GM23248 (cell line): ENCODE results near the gene ST3GAL6. TPM values are rescaled to one million over a fixed set of nuclear protein-coding genes. Genes with fewer than 3 reads are reported as not detected.

Experiments used
- DNase-seq: peaks from one replicate; pipeline ENCODE4 v3.0.0-alpha.2; 2015
- H2AFZ ChIP-seq: fragments of 200-600 bp; sonication (generic); 2 replicates; pipeline ENCODE4 v1.6.1; 2016; ENCODE audit warnings: antibody characterized with exemption
- H3F3A ChIP-seq: fragments of 200-600 bp; sonication (generic); 2 replicates; pipeline ENCODE4 v1.6.1; 2016; ENCODE audit warnings: mild to moderate bottlenecking, antibody characterized with exemption, mixed run types; ENCODE audit not compliant: insufficient read depth
- H3K27ac ChIP-seq: fragments of 200-600 bp; sonication (generic); 2 replicates; pipeline ENCODE4 v1.5.1; 2016; ENCODE audit warnings: mild to moderate bottlenecking
- H3K27me3 ChIP-seq: fragments of 200-600 bp; sonication (generic); replicated peaks from 2 replicates; pipeline ENCODE4 v1.6.1; 2016; ENCODE audit warnings: mild to moderate bottlenecking; ENCODE audit not compliant: insufficient read depth
- H3K36me3 ChIP-seq: fragments of 200-600 bp; sonication (generic); 2 replicates; pipeline ENCODE4 v1.6.1; 2016; ENCODE audit warnings: low read depth, mild to moderate bottlenecking
- H3K4me1 ChIP-seq: fragments of 200-600 bp; sonication (generic); 2 replicates; pipeline ENCODE4 v1.6.1; 2016; ENCODE audit warnings: mild to moderate bottlenecking; ENCODE audit not compliant: insufficient read depth
- H3K4me2 ChIP-seq: fragments of 200-600 bp; sonication (generic); one replicate; pipeline ENCODE4 v1.6.1; 2016; ENCODE audit warnings: mild to moderate bottlenecking; ENCODE audit not compliant: unreplicated experiment
- H3K4me3 ChIP-seq: fragments of 200-600 bp; sonication (generic); 2 replicates; pipeline ENCODE4 v1.5.1; 2016; ENCODE audit warnings: mild to moderate bottlenecking
- H3K79me2 ChIP-seq: fragments of 200-600 bp; sonication (generic); 2 replicates; pipeline ENCODE4 v1.6.1; 2016; ENCODE audit warnings: mild to moderate bottlenecking; ENCODE audit not compliant: insufficient read depth
- H3K9ac ChIP-seq: fragments of 200-600 bp; sonication (generic); 2 replicates; pipeline ENCODE4 v1.6.1; 2016; ENCODE audit warnings: mild to moderate bottlenecking
- H3K9me2 ChIP-seq: fragments of 200-600 bp; sonication (generic); 2 replicates; pipeline ENCODE4 v1.6.1; 2016; ENCODE audit warnings: mixed run types, mild to moderate bottlenecking, moderate library complexity; ENCODE audit not compliant: insufficient read depth
- H3K9me3 ChIP-seq: fragments of 200-600 bp; sonication (generic); one replicate; pipeline ENCODE4 v1.6.1; 2017; ENCODE audit warnings: low read depth
- H4K20me1 ChIP-seq: fragments of 200-600 bp; sonication (generic); 2 replicates; pipeline ENCODE4 v1.6.0; 2016; ENCODE audit not compliant: insufficient read depth
- EZH2 ChIP-seq: fragments of 200-600 bp; sonication (generic); IDR thresholded peaks from 2 replicates; pipeline ENCODE4 v1.6.1; 2018; ENCODE audit warnings: antibody characterized with exemption, mild to moderate bottlenecking; ENCODE audit not compliant: insufficient read depth, poor library complexity, severe bottlenecking
- EZH2phosphoT487 ChIP-seq: fragments of 200-600 bp; sonication (generic); IDR thresholded peaks from 2 replicates; pipeline ENCODE4 v1.6.1; 2018; ENCODE audit warnings: antibody characterized with exemption, moderate library complexity, mild to moderate bottlenecking, low read depth; ENCODE audit not compliant: insufficient read depth
- WGBS, 2 experiments: methylation state at CpG; one replicate each; pipeline ENCODE4 v1.1.6; 2015 to 2017; ENCODE audit warnings: low lambda C conversion rate in 2 of 2, low coverage in 1 of 2; ENCODE audit errors: missing lambda C conversion rate in 2 of 2; 5-methylcytosine and 5-hydroxymethylcytosine counted together
- in situ Hi-C: fragments of 300-500 bp; cut with MboI; formaldehyde crosslinking; loops from 2 replicates; pipeline ENCODE4 v1.15.0; 2020
- polyA plus RNA-seq: library from polyadenylated mRNA; unstranded; fragments of >200 nt; fragmentation: Nextera tagmentation; extraction: Ambion mirVana; gene quantifications from 2 replicates; pipeline ENCODE4 v1.2.1, GENCODE V29; 2016
- total RNA-seq: library from RNA; depleted of rRNA; stranded (reverse); fragments of >200 nt; shearing (Covaris generic); gene quantifications from 2 replicates; pipeline ENCODE4 v1.2.3, GENCODE V29; 2014

ST3GAL6 gene
- total and polyA plus RNA-seq, 2 experiments from 2014 or later = 1.9 TPM; not detected in 1

DNA sequence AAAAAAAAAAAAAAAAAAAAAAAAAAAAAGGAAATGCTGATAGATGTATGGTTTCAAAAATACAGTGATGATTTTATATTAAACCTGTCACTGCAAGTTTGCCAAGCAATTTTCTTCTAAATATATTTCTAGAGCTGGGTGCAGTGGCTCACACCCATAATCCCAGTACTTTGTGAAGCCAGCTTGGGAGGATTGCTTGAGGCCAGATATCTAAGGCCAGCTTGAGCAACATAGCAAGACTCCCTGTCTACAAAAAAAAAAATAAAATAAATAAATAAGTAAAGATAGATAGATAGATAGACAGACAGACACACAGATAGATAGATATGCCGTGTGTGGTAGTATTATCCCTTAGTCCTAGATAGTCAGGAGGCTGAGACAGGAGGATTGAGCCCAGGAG, 41.4 kb upstream of the ST3GAL6 start:
- 18 to 30% methylated on average over 1 of the region's 1 CpG for WGBS, 2 experiments
- in situ Hi-C loops = no loop called here
- Histone ChIP-seq H3K9ac (no peak overlapping the region), H3K27me3 (peaks cover 52% of the 10 kb centered on the region), H3K4me1 (no peaks in the 10 kb centered on the region), H4K20me1 (no peaks in the 10 kb centered on the region), H3K4me3 (no peak overlapping the region), H3K27ac (no peak overlapping the region), H3F3A (no peaks in the 10 kb centered on the region), H3K36me3 (no peaks in the 10 kb centered on the region), H3K9me2 (no peaks in the 10 kb centered on the region), H2AFZ (no peak overlapping the region), H3K79me2 (no peaks in the 10 kb centered on the region), H3K9me3 (no peaks in the 10 kb centered on the region), H3K4me2 (no peak overlapping the region)
- no peak for DNase-seq
- TF ChIP-seq EZH2phosphoT487 (no peak), EZH2 (no peak)

DNA sequence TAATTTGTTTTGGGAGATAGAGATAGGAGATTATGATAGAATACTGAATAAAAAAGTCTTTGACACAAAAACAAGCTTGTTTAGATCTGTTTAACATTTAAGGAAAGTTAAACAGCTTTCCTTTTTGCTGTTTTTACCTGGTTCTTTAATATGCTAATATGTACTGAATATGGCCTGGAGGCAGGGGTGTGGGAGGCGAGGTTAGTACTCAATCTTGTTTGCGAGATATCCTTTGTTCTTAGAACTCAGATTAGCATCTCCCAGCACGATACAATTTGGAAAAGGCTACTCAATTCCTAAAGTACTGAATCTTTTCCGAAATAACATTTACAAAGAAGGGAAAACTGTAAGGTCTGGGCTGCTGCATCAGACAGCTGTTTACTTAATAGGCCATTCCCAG, 40.8 kb upstream of the ST3GAL6 start:
- in situ Hi-C loops = no loop called here
- no peaks in the 10 kb centered on the region for H3F3A ChIP-seq

DNA sequence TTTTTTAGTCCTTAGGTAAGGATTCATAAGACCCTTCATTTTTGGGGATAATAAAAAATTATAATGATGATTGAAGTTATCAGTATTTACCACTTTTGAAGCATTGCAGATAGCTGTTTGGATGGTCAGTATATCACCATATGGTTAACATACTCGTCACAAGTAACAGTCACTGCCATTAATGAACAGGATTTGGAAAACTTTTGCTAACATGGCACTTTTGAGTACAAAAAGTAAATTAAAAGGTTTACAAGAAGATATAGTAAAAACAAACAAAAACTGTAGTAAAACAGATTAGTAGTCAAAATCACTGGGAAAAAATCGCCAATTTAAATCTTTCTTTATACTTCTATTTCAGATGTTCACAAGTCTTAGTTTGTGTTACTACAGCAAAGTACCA, 37.8 kb upstream of the ST3GAL6 start:
- H3F3A ChIP-seq = no peaks in the 10 kb centered on the region
- no peak for TF ChIP-seq EZH2
- TF ChIP-seq EZH2phosphoT487 = no peak
- DNase-seq = no peak
- no peaks in the 10 kb centered on the region for H4K20me1 ChIP-seq
- H2AFZ ChIP-seq = no peak overlapping the region
- peaks cover 69% of the 10 kb centered on the region for H3K27me3 ChIP-seq
- no peak overlapping the region for H3K9ac ChIP-seq
- no peak overlapping the region for H3K4me2 ChIP-seq
- no peak overlapping the region for H3K4me3 ChIP-seq
- in situ Hi-C loops = no loop called here
- H3K4me1 ChIP-seq = no peaks in the 10 kb centered on the region
- WGBS, 2 experiments = 69% methylated on average over 2 of the region's 2 CpGs
- no peaks in the 10 kb centered on the region for H3K79me2 ChIP-seq
- no peaks in the 10 kb centered on the region for H3K9me3 ChIP-seq
- no peaks in the 10 kb centered on the region for H3K36me3 ChIP-seq
- no peaks in the 10 kb centered on the region for H3K9me2 ChIP-seq
- H3K27ac ChIP-seq = no peak overlapping the region

More for the DNA sequence above, 40.8 kb upstream of the ST3GAL6 start:
- Histone ChIP-seq H3K9me3 (no peaks in the 10 kb centered on the region), H3K9me2 (no peaks in the 10 kb centered on the region), H3K4me3 (no peak overlapping the region), H3K4me2 (no peak overlapping the region), H3K36me3 (no peaks in the 10 kb centered on the region), H3K27me3 (peaks cover 58% of the 10 kb centered on the region), H4K20me1 (no peaks in the 10 kb centered on the region), H3K27ac (no peak overlapping the region), H3K79me2 (no peaks in the 10 kb centered on the region), H3K4me1 (no peaks in the 10 kb centered on the region), H2AFZ (no peak overlapping the region), H3K9ac (no peak overlapping the region)
- no peak for DNase-seq
- WGBS, 2 experiments = 41 to 50% methylated on average over 4 of the region's 4 CpGs
- TF ChIP-seq EZH2 = no peak

DNA sequence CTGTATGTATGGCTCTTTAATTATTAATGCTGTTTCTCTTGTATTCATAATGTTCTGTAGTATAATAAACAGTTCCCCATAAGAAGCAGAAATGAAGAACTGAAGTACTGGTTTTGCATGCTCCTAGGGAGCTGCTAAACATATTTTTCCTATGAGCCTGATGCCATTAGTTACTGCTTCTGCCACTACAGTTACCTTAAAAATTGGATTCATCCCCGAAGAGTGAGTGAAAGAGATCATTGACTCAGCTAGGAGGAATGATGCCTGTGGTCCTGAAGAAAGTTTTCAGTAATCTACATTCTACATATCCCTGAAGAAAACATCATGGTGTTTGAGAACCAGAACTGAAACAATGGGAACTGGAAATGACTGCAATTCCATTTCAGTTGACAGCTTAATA, 37.1 kb upstream of the ST3GAL6 start:
- H3K4me1 ChIP-seq = no peaks in the 10 kb centered on the region
- H3F3A ChIP-seq = no peaks in the 10 kb centered on the region
- no peak for DNase-seq
- H3K9ac ChIP-seq = no peak overlapping the region
- H3K9me3 ChIP-seq = no peaks in the 10 kb centered on the region
- H3K36me3 ChIP-seq = no peaks in the 10 kb centered on the region
- H4K20me1 ChIP-seq = no peaks in the 10 kb centered on the region
- H2AFZ ChIP-seq = no peak overlapping the region
- no peaks in the 10 kb centered on the region for H3K9me2 ChIP-seq
- no peak for TF ChIP-seq EZH2
- no peak for TF ChIP-seq EZH2phosphoT487
- H3K4me2 ChIP-seq = no peak overlapping the region
- no peak overlapping the region for H3K27ac ChIP-seq
- no peaks in the 10 kb centered on the region for H3K79me2 ChIP-seq
- peaks cover 69% of the 10 kb centered on the region for H3K27me3 ChIP-seq
- WGBS, 2 experiments = 53 to 56% methylated on average over 1 of the region's 1 CpG
- H3K4me3 ChIP-seq = no peak overlapping the region
- in situ Hi-C loops = no loop called here

DNA sequence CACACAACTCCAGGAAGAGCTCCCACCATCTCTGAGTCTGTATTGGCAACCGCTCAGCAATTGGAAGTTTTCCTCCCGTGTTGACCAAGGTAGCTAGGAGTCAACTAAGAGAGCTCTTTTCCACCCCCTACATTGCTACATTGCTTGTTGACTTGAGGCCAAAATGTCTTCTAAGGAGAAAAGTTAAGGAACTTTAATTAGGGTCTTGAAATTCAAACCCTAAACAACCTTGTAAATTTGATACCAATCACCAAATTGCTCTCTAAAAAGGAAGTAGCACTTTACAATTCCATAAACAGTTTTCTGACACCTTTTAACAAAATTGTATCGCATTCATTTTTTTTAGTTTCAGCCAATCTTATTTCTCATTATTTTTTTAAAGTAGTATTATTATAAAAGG, 35.5 kb upstream of the ST3GAL6 start:
- in situ Hi-C loops = no loop called here
- H3F3A ChIP-seq = no peaks in the 10 kb centered on the region
- no peaks in the 10 kb centered on the region for H3K36me3 ChIP-seq
- no peaks in the 10 kb centered on the region for H3K9me2 ChIP-seq
- no peak overlapping the region for H3K4me3 ChIP-seq
- no peaks in the 10 kb centered on the region for H3K79me2 ChIP-seq
- TF ChIP-seq EZH2phosphoT487 = no peak
- no peak for TF ChIP-seq EZH2
- H2AFZ ChIP-seq = no peak overlapping the region
- H3K9me3 ChIP-seq = no peaks in the 10 kb centered on the region
- no peaks in the 10 kb centered on the region for H3K4me1 ChIP-seq
- no peak for DNase-seq
- peaks cover 71% of the 10 kb centered on the region for H3K27me3 ChIP-seq
- no peak overlapping the region for H3K9ac ChIP-seq
- no peak overlapping the region for H3K4me2 ChIP-seq
- WGBS, 2 experiments = 25 to 32% methylated on average over 3 of the region's 3 CpGs
- no peak overlapping the region for H3K27ac ChIP-seq
- H4K20me1 ChIP-seq = no peaks in the 10 kb centered on the region
